CD4-positive, alpha-beta T cell treated with Interleukin-15 for 1 hour (primary cell): ENCODE results near the gene DNER.

ENCODE experiments used
- DNase-seq: peaks from one replicate; pipeline ENCODE4 v3.0.0-alpha.2; 2020

Gene DNER

DNA sequence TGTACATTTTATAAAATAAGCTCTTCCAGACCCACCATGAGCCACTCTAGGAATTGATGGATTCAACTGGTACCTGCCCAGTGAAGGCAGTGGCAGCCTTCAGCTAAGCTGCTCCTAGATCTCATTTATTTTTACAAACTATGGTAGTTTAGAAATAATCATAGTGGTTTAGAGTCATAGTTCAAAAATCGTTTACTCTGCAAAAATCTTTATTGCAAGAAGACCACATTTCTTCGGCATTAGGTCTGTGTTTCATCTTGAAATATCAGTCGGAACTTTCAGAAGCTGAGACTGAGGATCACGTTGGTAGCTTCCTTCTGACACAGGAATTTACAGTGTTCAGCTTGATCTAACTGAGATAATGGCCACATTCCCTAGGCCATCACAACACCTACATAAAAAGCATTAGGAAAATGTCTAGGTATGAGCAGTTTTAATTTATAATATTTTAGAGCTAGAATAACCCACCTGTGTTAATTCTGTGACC lies 237.0 kb downstream of the DNER start:
- DNase-seq = no peak

DNA sequence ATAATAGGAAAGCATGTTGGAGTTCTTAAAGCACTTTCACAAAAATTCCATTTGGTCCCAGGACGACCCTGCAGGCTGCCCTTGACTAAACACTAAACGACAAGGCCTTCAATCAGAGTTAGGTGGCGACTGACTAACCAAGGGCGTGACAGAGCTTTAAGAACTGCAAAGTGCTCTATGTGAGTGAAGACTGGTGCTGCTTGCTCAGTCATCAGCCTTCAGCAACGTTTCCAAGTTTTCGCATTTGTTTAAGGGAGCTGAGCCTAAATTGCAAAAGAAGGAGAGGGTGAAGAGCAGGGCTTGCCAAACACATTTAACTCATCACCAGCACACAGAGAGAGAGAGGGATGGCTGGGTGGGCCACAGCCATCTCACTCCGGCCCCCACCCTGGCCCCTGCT lies 238.6 kb downstream of the DNER start:
- no peak for DNase-seq

DNA sequence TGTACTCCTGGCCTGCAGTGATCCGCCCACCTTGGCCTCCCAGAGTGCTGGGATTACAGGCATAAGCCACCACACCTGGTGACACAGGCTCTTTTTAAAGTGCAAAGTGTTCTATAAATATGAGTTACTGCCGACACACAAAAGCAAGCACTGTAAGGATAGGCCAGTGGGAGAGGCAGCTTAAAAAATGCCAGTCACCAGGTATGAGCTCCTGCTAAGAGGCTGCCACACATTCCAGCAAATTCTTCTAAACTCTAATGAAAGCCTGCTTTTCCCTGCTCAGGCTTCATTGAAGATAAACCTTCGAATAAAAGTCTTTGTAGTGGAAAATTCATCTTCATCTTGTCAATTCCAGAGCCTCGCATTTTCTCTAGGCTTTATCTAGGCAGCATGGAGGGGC lies 240.2 kb downstream of the DNER start:
- DNase-seq = no peak

DNA sequence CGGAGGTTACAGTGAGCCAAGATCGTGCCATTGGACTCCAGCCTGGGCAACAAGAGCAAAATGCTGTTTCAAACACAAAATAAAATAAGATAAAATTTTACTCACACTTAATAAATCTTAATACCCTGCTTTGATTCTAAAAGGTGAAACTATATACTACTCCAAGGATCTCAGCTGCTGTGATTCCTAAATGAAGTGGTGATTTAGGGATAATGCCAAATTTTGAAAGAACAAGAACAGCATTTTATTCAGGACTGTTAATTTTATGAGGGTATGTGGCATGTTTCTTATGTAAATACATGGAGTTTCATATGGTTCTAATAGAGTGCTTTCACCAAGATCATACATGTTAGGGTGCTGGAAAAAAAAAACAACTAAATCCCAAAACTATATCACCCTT lies 243.6 kb downstream of the DNER start:
- DNase-seq = no peak

DNA sequence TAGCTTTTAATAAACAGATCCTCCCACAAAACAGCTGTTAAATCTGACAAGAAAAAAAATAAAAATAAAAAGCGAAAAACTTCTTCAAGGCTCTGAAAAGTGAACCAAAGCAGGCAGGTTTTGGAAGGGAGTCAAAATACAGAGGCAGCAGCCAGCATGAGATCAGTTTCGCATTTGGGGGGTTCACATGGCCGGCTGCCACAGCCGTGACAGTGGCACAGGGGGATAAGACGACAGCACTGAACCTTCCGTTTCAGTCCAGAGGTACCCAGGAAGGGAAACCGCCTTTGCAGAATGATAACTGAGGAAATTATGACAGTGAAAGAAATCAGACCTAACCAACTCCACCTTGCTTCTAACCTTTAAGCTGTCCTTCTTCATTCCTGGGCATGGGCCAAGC lies 246.6 kb downstream of the DNER start:
- no peak for DNase-seq

DNA sequence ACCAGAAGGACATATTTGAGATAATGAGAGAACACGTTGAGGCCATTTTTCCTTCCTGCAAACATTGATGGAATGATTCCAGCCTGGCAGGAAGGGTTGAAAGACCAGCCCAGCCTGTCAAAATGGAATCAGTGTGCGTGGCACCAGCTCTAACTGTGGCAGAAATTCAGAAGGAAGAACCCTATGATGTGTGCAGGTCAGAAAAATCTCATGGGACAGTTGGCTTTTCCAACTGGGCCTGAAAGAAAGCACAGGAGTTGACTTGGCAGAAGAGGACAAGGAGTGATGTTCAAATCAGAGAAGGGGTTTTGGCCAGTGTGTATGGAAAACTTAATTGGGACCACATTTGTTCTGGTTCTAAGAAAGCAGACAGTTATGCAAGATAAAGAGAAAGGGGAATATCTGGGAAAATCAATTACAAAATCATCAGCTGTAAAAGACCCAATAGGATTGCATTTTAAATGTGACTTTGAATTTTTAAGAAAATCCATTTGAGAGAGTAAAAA lies 250.5 kb downstream of the DNER start:
- DNase-seq = no peak

DNA sequence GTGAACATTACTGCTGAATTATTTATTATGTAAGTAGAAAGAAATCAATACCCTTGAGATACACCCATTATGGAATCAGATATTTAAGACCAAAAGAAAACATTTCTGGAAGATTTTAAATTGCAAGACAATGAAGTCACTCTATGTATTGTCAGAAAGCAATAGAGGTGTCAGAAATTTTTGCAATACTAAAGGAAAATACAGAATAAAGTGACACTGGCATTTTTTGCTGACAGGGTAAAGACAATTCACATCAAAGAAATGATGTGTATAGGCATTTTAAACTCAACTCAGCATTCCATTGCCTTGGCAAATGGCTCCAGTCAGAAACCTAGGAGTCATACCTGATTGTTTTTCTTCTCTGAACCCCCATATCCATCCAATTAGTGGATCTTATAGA lies 252.2 kb downstream of the DNER start:
- DNase-seq = no peak

DNA sequence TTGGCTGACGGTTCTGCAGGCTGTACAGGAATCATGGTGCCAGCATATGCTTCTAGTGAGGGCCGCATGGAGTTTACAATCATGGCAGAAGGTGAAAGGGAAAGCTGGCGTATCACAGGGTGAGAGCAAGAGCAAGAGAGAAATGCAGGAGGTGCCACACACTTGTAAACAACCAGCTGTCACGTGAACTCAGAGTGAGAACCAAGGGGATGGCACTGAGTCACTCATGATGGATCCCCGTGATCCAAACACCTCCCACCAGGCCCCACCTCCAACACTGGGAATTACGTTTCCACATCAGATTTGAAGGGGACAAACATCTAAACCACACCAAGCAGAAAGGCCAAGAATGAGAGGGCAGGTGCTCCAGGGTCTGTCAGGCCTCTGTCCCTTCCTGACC lies 258.3 kb downstream of the DNER start:
- DNase-seq = no peak

DNA sequence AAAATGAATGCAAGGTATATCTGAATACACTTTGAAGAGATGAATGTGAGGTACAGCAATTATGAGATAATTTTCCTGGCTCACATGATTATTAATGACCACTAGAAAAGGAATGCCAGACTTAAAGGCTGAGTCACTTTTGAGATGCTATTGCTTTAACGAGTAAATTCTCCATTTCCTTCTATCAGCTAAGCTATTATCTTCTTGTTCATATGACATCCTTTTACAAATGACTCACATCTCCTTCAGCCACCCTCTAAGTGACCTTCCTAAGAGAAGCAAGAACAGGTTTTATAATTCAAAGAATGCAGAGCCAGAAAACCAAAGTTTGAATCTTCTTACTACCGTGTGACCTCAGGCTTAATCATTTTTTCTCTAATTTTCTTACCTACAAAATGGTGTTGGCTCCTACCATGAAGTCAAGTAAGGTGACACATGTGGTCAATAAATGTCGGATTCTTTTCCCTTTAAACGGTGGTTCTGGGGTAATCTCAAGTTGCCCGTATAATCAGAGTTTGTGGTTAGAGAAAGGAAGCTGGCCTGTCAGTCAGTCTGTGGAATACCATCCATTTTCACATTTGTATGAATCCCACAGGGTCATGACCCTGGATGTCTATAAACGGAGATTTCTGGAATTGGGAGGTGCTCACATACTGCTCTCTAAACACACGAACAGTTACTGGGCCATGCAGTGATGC lies 259.3 kb downstream of the DNER start:
- DNase-seq = no peak

DNA sequence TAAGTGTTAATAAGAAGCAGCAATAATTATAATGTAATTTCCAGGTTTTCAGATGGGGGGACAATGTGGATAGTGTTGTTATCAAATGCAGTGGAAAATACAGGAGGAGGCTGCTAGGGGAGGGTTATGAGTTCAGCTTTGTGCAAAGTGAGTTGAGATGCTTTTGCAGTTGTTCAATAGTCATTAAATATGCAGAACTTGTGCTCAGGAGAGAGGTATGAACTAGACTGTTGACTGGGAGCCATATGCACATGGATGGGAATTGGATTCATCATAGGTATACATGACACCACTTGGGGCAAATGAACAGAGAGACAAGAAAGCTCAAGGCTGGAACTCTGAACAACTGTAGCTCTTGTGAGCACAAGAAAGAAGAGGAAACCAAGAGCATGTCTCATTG lies 261.1 kb downstream of the DNER start:
- DNase-seq = no peak

DNA sequence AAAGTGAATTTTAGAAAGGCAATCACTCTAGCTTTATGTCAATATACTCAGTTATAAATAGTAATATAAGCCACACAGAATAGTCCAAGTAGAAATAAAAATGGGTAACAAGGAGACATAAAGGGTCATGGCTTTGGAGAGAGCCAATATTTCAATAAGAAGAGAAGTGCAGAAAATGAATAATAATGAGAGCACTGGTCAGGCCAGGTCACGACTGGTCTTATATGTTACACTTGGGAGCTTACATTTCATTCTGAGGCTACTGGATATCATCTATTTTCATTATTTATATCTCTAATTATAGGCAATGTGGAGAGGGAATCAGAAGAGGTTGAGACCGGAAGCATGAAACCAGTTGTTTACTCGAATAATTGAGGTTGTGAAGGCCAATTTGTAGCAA lies 262.5 kb downstream of the DNER start:
- DNase-seq = no peak

DNA sequence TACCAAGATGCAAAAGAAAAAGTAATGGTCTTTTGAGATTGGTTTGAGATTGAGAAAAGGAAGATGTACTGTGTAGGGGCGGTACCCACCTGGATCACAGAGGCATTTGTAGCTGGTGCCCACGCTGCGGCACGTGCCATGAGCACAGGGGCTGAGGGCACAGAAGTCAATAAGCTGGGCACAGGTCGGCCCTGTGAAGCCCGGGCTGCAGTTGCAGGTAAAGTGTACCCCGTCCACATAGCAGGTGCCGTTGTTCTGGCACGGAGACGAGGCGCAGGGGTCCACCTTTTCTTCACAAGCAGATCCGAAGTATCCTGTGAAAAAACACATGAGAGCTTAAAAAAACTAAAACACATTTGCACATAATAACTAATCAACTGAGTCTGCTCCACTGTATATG lies 267.1 kb downstream of the DNER start:
- DNase-seq = no peak

DNA sequence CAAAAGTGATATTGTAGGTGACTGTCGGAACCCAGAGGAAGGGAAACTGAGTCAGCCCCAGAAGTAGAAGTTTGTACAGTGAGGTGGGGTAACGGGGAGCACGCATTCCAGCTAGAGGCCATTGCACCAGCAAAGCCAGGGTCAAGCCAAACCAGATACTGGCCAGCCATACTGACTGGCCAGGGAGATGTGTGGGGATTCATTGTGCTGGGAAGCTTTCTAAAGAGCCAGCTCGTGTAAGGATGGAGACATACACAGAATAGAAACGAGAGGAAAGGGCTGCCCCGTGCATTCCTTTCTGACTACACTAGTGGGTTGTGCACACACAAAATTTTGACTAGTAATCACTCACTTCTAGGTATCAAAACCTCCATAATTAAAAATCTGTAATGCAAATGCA lies 268.0 kb downstream of the DNER start:
- no peak for DNase-seq

DNA sequence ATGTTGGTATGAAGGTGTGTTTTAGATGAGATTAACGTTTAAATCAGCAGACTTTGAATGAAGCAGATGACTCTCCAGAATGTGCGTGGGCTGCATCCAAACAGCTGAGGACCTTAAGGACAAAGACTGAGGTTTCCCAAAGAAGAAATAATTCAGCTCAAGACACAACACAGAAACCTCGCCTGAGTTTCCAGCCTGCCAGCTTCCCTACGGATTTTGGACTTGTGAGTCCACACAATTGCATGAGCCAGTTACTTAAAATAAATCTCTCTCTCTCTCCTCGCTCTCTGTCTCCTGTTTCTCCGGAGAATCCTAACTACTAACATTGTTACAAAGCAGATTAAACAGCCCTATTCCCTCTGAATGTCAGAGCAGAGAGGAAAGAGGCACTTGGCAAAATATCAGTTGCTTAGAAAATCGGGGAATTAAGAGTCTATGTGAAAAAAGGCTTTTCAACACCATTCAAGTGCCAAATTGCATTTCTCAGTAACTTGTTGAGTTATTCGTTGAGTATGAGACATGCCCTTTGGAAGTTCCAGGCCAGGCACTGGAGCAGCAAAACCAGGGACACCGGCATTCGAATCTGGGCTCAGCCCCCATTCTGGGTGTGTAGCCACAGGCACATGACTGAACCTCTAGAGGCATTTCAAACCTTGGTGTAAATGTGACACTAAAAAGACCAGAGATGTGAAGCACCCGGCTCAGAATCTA lies 268.7 kb downstream of the DNER start:
- DNase-seq = no peak

DNA sequence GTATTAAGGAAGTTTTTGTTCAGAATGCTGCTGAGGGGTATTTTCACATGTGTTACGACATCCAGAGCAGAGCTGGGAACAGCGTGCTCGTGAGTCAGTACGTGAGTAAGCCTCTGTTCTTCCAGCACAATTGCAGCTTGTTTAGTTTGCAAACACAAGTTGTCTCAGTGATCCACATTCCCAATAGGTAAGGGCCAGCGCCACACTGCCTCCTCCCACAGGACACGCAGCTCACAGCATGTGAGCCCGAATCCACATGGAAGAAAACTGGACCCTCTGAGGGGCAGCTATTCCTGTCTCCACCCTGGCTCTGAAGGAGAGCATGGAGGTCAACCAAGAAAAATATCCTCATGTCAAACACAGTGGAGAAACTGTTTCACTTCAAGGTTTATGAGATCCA lies 269.3 kb downstream of the DNER start:
- DNase-seq = no peak

DNA sequence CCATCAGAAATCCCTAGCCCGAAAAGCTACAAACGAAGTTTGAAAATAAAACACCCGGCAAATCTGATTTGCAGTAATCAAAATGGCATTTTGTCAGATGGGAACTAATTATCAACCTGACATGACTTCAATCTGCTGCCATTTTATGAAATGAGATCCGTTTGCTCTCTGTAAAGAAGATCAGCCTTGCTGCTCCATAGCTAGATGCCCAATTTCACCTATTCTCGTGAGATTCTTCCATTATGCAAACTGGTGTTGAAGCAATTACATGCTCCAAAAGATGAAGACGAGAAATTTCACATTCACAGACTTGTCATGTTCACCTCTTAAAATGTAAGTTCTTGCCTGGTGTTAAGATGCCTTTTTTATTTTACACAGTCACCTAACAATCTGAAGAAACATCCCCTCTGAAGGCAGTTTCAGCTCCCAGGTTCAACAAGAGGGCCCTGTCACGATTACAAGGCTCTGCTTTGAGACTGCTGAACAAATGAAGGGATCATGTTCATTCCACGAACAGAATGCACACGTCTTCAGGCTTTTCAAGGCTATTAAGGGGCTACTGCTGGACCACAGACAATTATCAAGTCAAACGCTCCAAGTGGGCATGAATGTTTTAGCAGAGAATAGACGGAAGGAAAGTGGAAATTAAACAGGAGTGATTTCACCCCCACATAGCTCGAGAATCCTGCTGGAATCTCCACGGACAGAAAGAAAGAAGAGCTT lies 270.6 kb downstream of the DNER start:
- no peak for DNase-seq

DNA sequence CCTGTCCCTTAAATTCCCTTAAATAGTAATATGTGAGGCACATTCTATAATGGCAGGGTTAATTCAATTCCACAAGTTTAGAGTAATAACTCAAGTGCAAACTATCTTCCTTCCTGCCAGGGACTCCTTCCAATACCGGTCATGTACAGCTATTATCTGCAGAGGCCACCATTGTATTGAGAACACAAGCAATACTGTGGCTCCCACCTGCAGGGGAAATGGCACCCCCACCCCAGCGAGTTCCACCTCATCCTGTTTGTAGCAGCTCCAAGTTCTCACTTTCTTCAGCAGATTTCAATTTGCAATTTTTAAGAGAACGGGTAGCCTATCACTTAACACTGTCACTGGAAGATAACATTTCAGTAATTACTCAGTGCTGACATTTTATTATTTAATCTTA lies 271.2 kb downstream of the DNER start:
- DNase-seq = no peak

DNA sequence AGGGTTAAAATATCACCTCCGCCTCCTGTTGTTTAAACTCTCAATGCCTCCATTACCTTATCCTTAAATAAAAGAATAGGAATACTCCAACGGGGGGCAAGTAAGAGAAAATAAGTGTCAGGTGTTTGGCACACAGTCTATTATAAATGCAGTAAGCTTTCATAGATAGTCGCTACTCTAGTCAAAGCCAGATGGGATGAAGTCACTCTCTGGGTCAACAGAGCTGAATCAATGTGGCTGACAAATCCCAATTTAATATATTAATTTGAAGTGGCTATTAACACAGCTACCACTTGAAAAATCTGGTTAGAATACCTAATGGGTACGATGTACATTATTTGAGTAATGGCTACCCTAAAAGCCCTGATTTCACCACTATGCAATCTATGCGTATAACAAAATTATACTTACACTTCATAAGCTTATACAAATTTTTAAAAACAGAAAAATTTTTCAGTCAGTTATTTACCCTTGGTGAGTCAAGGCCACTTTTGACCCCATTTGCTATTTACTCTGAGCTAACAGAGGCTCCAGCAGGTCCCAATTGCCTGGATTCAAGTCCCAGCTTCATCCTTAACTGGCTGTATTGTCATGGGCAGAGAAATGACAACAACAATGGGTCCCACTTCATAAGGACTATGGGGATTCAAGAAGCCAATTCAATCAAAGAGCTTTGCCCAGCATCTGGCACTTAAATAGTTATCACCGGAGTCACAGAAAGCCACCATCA lies 275.8 kb downstream of the DNER start:
- DNase-seq = no peak

DNA sequence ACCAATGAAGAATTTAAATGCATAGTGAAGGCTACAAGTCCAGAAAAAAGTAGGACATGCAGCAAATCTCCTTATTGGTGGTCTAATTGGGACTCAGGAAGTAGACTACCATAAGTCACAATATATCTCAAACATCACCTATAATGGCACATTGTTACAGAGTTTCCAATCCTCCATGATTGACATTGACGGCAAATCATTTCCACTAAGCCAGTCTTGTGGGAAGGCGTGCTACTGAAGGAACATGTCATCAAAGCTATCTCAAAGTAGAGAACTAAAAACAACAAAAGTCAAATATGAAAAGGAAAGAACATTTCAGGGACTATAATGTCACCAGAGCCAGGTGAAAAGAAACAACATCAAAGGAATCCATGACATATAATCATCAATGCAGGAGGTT lies 276.9 kb downstream of the DNER start:
- no peak for DNase-seq

DNA sequence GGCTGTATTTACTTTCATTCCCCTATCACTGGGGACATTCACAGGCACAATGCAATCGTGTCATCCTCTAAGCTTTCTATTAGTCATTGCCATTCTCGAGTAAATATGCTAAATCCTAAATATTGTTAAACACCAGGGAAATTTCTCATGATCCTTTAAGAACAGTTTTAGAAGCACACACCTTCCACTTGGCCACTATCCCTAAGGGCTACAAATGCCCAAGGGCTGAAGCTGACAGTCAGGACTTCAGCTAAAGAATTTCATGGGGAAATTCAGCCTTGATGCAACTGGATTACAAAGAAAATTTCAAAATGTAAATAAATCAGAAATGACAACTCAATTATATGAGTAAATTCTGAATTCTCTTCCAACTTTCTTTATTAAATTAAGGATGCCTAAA lies 280.2 kb downstream of the DNER start:
- DNase-seq = no peak

DNA sequence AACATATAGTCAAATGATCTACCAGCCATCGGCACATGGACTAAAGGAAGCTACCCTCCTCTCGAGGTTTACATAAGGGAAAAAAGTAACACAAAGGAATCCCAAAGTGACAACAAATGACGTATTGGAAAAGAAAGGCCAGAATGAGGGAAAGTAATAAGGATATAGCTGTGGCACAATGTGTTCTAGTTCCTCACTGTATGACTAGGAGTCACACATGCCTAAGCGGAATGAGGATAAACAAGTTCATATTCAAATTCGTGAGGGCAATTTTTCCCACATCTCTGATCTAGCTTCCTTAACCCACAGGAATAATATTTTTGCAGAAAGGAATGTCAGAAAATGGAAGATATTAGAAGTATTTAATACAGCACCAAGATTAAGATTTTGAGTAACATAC lies 281.0 kb downstream of the DNER start:
- no peak for DNase-seq

DNA sequence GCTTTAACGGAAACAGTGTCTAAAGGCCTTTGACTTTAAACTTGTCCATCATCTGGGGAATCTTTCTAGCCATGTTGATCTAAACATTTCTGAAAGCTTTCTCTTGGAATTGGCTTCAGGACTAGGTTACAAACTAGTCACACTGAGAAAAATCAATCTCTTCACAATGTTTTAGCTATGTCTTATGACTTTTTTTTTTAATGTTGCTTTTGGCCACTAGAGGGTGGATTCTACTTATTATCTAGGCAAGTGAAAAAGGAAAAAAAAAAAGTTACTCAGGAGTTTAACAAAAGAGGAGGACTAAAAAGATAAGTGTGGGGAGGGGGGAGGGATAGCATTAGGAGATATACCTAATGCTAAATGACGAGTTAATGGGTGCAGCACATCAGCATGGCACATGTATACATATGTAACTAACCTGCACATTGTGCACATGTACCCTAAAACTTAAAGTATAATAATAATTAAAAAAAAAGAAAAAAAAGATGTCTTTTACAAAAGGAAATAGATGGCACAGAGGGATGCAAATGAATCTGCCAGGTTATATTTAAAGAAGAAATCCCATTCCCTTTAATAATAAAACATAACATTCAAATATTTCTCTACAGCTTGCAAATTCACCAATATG lies 282.9 kb downstream of the DNER start:
- no peak for DNase-seq

DNA sequence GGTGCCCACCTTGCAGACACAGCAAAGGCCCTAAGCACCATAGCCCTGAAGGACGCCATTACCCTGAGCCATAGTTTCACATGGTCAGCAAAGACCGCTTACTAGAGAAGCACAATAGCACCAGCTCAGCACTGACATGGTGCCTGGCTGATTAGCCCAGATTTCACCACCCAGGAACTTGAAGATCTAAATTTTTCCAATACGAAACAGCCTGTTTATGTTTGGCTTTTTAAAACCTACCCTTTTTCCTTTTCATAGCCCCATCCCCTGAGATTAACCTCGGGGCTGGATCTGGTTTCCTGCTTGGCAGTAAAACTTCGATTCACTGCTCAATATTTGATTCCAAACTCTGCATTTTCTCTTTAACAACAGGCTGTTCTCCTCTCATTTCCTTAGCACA lies 284.8 kb downstream of the DNER start:
- no peak for DNase-seq
